Heart left ventricle (tissue), 13 donors: ENCODE results near the gene FNDC7.

Source experiments
- CTCF ChIP-seq, 12 donors: fragments of 200-600 bp; sonication (generic) in 4 of 12; IDR thresholded peaks; one replicate each; pipeline versions ENCODE4 v1.5.0 to v1.8.0; 2018 to 2022; ENCODE audit warnings: antibody characterized with exemption in 12 of 12, mild to moderate bottlenecking in 5 of 12
- POLR2A ChIP-seq, 2 donors: fragments of 450-650 bp; IDR thresholded peaks; one replicate each; pipeline ENCODE4 v1.6.1; 2017; ENCODE audit warnings: antibody characterized with exemption in 2 of 2, mild to moderate bottlenecking in 2 of 2, moderate library complexity in 2 of 2
- donor health status: ischemic (EF 13 %, LVEDD 7.1; RV severe dilation, severe dysfunction).
- donor health status: DM: no; HTN: yes; CAD: no.
- donor health status: DM: no; HTN: no; CAD: no.
- donor health status: ischemic (EF 25% LVEDD 6.9; RV normal size, moderate dysfunction).
- donor health status: ischemic (EF 25% LVEDD 5.7; RV mildly dilated, moderate dysfunction).
- donor health status: ischemic (EF 35%, LVEDD 5.7; RV mildly dilated, moderate dysfunction).
- donor health status: nonischemic (EF 11% LVEDD 7.7; RV severe dilation, severe dysfunction).
- donor health status: DM: yes; HTN: yes; CAD: no.
- donor health status: PGD.
- donor health status: ischemic (EF 29% LVEDD 5.4; RV normal size, mild dysfunction).
- donor health status: nonischemic (EF 23%, LVEDD 6.1; RV moderate dilation, normal function).

DNA sequence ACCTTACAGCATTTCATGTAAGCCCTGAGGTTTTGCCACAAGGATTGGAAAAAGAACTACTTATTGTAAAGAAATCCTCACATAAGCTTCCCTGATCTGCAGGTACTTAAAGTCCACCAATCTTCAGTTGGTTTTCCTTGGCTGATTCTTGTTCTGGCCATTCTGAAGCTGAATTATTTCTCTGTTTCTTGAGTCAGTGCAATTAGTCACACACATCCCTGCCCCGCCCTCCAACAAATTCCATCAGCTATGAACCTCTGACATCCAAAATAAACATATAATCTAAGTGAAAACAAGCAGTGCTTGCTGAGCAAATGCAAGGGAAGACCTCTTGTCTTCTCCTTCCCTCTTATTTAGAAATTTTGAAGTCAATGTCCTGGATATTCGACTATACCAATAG is 8.2 kb upstream of the FNDC7 start:
- TF ChIP-seq CTCF (IDR thresholded peaks at IDR 0.05) (no peak), POLR2A (IDR thresholded peaks at IDR 0.05) (no peak)
